CD4-positive, alpha-beta T cell (primary cell): Measurements from ENCODE around the gene PTGER1. TPM values are rescaled to one million over a fixed set of nuclear protein-coding genes. Genes with fewer than 3 reads are reported as not detected.

Source experiments
- ATAC-seq: fragments of 200-7000 bp; cut with Tn5 transposase; one replicate; pipeline ENCODE4 v1.10.0; 2022; ENCODE audit warnings: mild to moderate bottlenecking; ENCODE audit not compliant: poor library complexity
- CTCF ChIA-PET: fragments of 350-600 bp; sonication (Branson Sonifier 250); formaldehyde crosslinking; loops from one replicate; lab custom pipeline; 2021; ENCODE audit warnings: antibody characterized with exemption, inconsistent platforms; lab: Charles Lee
- POLR2A ChIA-PET: fragments of 350-600 bp; sonication (Branson Sonifier 250); formaldehyde crosslinking; loops from one replicate; lab custom pipeline; 2021; ENCODE audit warnings: antibody characterized with exemption, inconsistent platforms; lab: Charles Lee
- DNase-seq, 14 experiments: peaks; one replicate each; pipeline ENCODE4 v3.0.0-alpha.2; 2013 to 2020; ENCODE audit warnings: mixed read lengths in 2 of 14
- H3K27ac ChIP-seq, 2 donors: one replicate each; pipeline versions ENCODE4 v1.5.1 to v1.7.0; 2013; ENCODE audit warnings: low read length in 2 of 2, low read depth in 1 of 2, mild to moderate bottlenecking in 1 of 2
- H3K27me3 ChIP-seq, 2 experiments: 1 replicate in 1 of 2; 2 replicates in 1 of 2; pipeline versions ENCODE4 v1.6.1 to v1.7.0; 2013; ENCODE audit warnings: low read length in 2 of 2, control low read depth in 1 of 2, mild to moderate bottlenecking in 1 of 2, moderate library complexity in 1 of 2; ENCODE audit not compliant: insufficient read depth in 2 of 2, control insufficient read depth in 1 of 2
- H3K36me3 ChIP-seq: one replicate; pipeline ENCODE4 v1.6.1; 2013; ENCODE audit warnings: low read length, control low read depth; ENCODE audit not compliant: insufficient read depth
- H3K4me1 ChIP-seq: one replicate; pipeline ENCODE4 v1.6.1; 2013; ENCODE audit warnings: low read length, control low read depth; ENCODE audit not compliant: insufficient read depth
- H3K4me3 ChIP-seq: one replicate; pipeline ENCODE4 v1.5.1; 2013; ENCODE audit warnings: mild to moderate bottlenecking, low read length, moderate library complexity
- H3K9me3 ChIP-seq, 2 experiments: 1 replicate in 1 of 2; 2 replicates in 1 of 2; pipeline versions ENCODE4 v1.6.1 to v1.7.0; 2013; ENCODE audit warnings: low read length in 2 of 2, mild to moderate bottlenecking in 2 of 2, control low read depth in 1 of 2, moderate library complexity in 1 of 2; ENCODE audit not compliant: control insufficient read depth in 1 of 2, insufficient read depth in 1 of 2
- H3K27ac Mint-ChIP-seq: one replicate; pipeline ENCODE4 v1.8.0; 2020; ENCODE audit warnings: mixed read lengths
- H3K27me3 Mint-ChIP-seq: one replicate; pipeline ENCODE4 v1.8.0; 2021; ENCODE audit warnings: mixed read lengths
- H3K36me3 Mint-ChIP-seq: one replicate; pipeline ENCODE4 v1.8.0; 2021; ENCODE audit warnings: low read depth, mixed read lengths
- H3K4me1 Mint-ChIP-seq: one replicate; pipeline ENCODE4 v1.8.0; 2021; ENCODE audit warnings: low read depth, mixed read lengths
- H3K4me3 Mint-ChIP-seq: one replicate; pipeline ENCODE4 v1.8.0; 2020; ENCODE audit warnings: mild to moderate bottlenecking, mixed read lengths
- H3K9me3 Mint-ChIP-seq: one replicate; pipeline ENCODE4 v1.8.0; 2020; ENCODE audit warnings: mixed read lengths
- CTCF ChIP-seq: fragments of 200-600 bp; IDR thresholded peaks from one replicate; pipeline ENCODE4 v1.8.0; 2022; ENCODE audit warnings: antibody characterized with exemption, mild to moderate bottlenecking
- intact Hi-C, 2 experiments: fragments of 100-400 bp; cut with DNase I in 1 of 2; cut with micrococcal nuclease in 1 of 2; formaldehyde crosslinking; loops; one replicate each; pipeline versions ENCODE4 v1.15.1 to v1.9.0; 2023 to 2025; cut with DNase I, micrococcal nuclease
- total RNA-seq, 174 experiments: library from RNA in 2 of 174; stranded (reverse) in 2 of 174; gene quantifications; one replicate each; pipeline ENCODE4 v1.2.3 and lab custom pipeline; 2021 to 2026

Gene PTGER1
- total RNA-seq, 2 experiments from 2014 or later = not detected

- peaks cover 36% of the 10 kb centered on the region for H3K4me1 Mint-ChIP-seq
- H3K27me3 Mint-ChIP-seq = peaks cover 33% of the 10 kb centered on the region
- H3K36me3 ChIP-seq = peaks cover 34% of the 10 kb centered on the region
- peak overlapping the region; percentile 1 for H3K4me3 Mint-ChIP-seq
- no peak overlapping the region for H3K4me3 ChIP-seq
- ATAC-seq (no peak), DNase-seq (no peak)
- H3K27me3 ChIP-seq = peaks cover 19 to 22% of the 10 kb centered on the region in 2 experiments
- POLR2A ChIA-PET = no interaction called here
- no peak overlapping the region for H3K27ac ChIP-seq
- H3K9me3 ChIP-seq = peaks cover 0 to 3% of the 10 kb centered on the region in 2 experiments
- CTCF ChIA-PET = interaction anchor here (0.7 to 1.3 kb wide), 6 partner anchors 13 to 338 kb away, joined by 3 to 8 read pairs (median 4); partner anchors contain the start of genes ASF1B and PKN1
- H3K36me3 Mint-ChIP-seq = no peaks in the 10 kb centered on the region
- H3K9me3 Mint-ChIP-seq = no peaks in the 10 kb centered on the region
- H3K27ac Mint-ChIP-seq = no peak overlapping the region
- intact Hi-C loops = loop anchor here (5.0 to 10.0 kb wide), 2 partner anchors 128 to 590 kb away; no protein-coding TSS in a partner anchor
- no peak for TF ChIP-seq CTCF
- H3K4me1 ChIP-seq = peaks cover 34% of the 10 kb centered on the region
Observed at GRCh38 chr19:14474827-14475226, 327 bp downstream of the PTGER1 start.

- peaks cover 31% of the 10 kb centered on the region for H3K4me1 ChIP-seq
- H3K27me3 ChIP-seq = peaks cover 19 to 22% of the 10 kb centered on the region in 2 experiments
- Mint-ChIP-seq H3K27me3 (peaks cover 33% of the 10 kb centered on the region), H3K27ac (no peak overlapping the region), H3K36me3 (peaks cover 7% of the 10 kb centered on the region), H3K4me3 (peak overlapping the region; percentile 1), H3K9me3 (no peaks in the 10 kb centered on the region), H3K4me1 (peaks cover 36% of the 10 kb centered on the region)
- DNase-seq = peak in 1 of 14 experiments; percentile 33
- POLR2A ChIA-PET = interaction anchor here (1.8 kb wide), 1 partner anchor 22 kb away, joined by 6 read pairs; no protein-coding TSS in a partner anchor
- peaks cover 37% of the 10 kb centered on the region for H3K36me3 ChIP-seq
- no peak overlapping the region for H3K4me3 ChIP-seq
- H3K27ac ChIP-seq = no peak overlapping the region
- no peak for TF ChIP-seq CTCF
- ATAC-seq = no peak
- intact Hi-C loops = loop anchor here (2.0 to 10.0 kb wide), 3 partner anchors 127 to 589 kb away; partner anchors contain the start of gene ASF1B (in 1 of the 2)
- CTCF ChIA-PET = no interaction called here
- peaks cover 0 to 3% of the 10 kb centered on the region in 2 experiments for H3K9me3 ChIP-seq
Observed at GRCh38 chr19:14473978-14474578, 1.1 kb downstream of the PTGER1 start.

- Mint-ChIP-seq H3K27me3 (peaks cover 33% of the 10 kb centered on the region), H3K27ac (no peak overlapping the region), H3K4me3 (peak overlapping the region; percentile 55), H3K36me3 (peaks cover 15% of the 10 kb centered on the region), H3K9me3 (no peaks in the 10 kb centered on the region), H3K4me1 (peaks cover 36% of the 10 kb centered on the region)
- Histone ChIP-seq H3K27ac (no peak overlapping the region), H3K4me3 (peak overlapping the region; percentile 34), H3K36me3 (peaks cover 36% of the 10 kb centered on the region), H3K27me3 (peaks cover 19 to 22% of the 10 kb centered on the region in 2 experiments), H3K9me3 (peaks cover 0 to 3% of the 10 kb centered on the region in 2 experiments), H3K4me1 (peaks cover 31% of the 10 kb centered on the region)
- intact Hi-C loops = loop anchor here (2.0 to 10.0 kb wide), 3 partner anchors 126 to 589 kb away; partner anchors contain the start of gene ASF1B (in 1 of the 2)
- CTCF ChIA-PET = interaction anchor here (0.6 to 1.4 kb wide), 8 partner anchors 22 to 337 kb away, joined by 3 to 5 read pairs (median 4); partner anchors contain the start of genes ASF1B and GIPC1
- no peak for TF ChIP-seq CTCF
- POLR2A ChIA-PET = interaction anchor here (0.9 to 2.6 kb wide), 9 partner anchors 23 to 337 kb away, joined by 3 to 11 read pairs (median 7); partner anchors contain the start of genes ASF1B, DNAJB1 and PKN1
- ATAC-seq (no peak), DNase-seq (peak in 1 of 14 experiments; percentile 47)
Observed at GRCh38 chr19:14473073-14473977, 1.8 kb downstream of the PTGER1 start.
